Activated naive CD4-positive, alpha-beta T cell treated with anti-CD3 and anti-CD28 coated beads for 36 hours (primary cell): ENCODE measurements around the gene TPSD1. TPM values are rescaled to one million over a fixed set of nuclear protein-coding genes. Genes with fewer than 3 reads are reported as not detected.
"Not testable (repeated sequence)": the region's sequence is repeated elsewhere in the genome, so short reads cannot be mapped to it uniquely, and the experiment has no call there.

Experiments
- CTCF ChIA-PET: fragments of 350-600 bp; sonication (Branson Sonifier 250); formaldehyde crosslinking; loops from one replicate; lab custom pipeline; 2021; ENCODE audit warnings: antibody characterized with exemption; lab: Charles Lee
- DNase-seq: peaks from one replicate; pipeline ENCODE4 v3.0.0-alpha.2; 2020
- H3K27ac Mint-ChIP-seq: one replicate; pipeline ENCODE4 v1.8.0; 2021; ENCODE audit warnings: mild to moderate bottlenecking, mixed read lengths
- H3K27me3 Mint-ChIP-seq: one replicate; pipeline ENCODE4 v1.8.0; 2021; ENCODE audit warnings: low read depth, mixed read lengths
- H3K36me3 Mint-ChIP-seq: one replicate; pipeline ENCODE4 v1.8.0; 2021; ENCODE audit warnings: low read depth, mixed read lengths
- H3K4me1 Mint-ChIP-seq: one replicate; pipeline ENCODE4 v1.8.0; 2021; ENCODE audit warnings: low read depth, mixed read lengths
- H3K4me3 Mint-ChIP-seq: one replicate; pipeline ENCODE4 v1.8.0; 2021; ENCODE audit warnings: mild to moderate bottlenecking, moderate library complexity, mixed read lengths
- H3K9me3 Mint-ChIP-seq: one replicate; pipeline ENCODE4 v1.8.0; 2021; ENCODE audit warnings: mixed read lengths
- intact Hi-C: fragments of 100-400 bp; cut with micrococcal nuclease; formaldehyde crosslinking; loops from one replicate; pipeline ENCODE4 v1.15.1; 2023
- total RNA-seq, 2 experiments: library from RNA; stranded (reverse); gene quantifications; one replicate each; pipeline ENCODE4 v1.2.3, GENCODE V29; 2021

Gene TPSD1
- total RNA-seq, 2 experiments from 2014 or later, result not detected

DNA sequence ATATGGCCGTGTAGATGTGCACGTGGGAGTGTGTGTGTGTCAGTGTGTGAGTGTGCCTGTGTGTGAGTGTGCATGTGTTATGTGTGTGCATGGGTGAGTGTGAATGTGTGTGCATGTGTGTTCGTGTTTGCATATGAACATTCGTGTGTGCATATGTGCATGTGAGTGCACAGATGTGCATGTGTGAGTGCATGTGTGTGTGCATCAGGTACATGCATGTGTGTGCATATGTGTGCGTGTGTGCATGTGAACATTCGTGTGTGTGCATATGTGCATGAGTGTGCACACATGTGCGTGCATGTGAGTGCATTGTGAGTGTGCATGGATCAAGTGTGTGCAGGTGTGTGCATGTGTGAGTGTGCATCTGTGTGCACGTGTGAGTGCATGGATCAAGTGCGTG, 17.9 kb upstream of the TPSD1 start:
- CTCF ChIA-PET, result no interaction called here
- H3K4me3 Mint-ChIP-seq, result no peak overlapping the region
- H3K36me3 Mint-ChIP-seq, result no peaks in the 10 kb centered on the region
- H3K27me3 Mint-ChIP-seq, result no peaks in the 10 kb centered on the region
- no peak for DNase-seq
- no peaks in the 10 kb centered on the region for H3K9me3 Mint-ChIP-seq
- H3K4me1 Mint-ChIP-seq, result no peaks in the 10 kb centered on the region
- H3K27ac Mint-ChIP-seq, result no peak overlapping the region
- intact Hi-C loops, result no loop called here

DNA sequence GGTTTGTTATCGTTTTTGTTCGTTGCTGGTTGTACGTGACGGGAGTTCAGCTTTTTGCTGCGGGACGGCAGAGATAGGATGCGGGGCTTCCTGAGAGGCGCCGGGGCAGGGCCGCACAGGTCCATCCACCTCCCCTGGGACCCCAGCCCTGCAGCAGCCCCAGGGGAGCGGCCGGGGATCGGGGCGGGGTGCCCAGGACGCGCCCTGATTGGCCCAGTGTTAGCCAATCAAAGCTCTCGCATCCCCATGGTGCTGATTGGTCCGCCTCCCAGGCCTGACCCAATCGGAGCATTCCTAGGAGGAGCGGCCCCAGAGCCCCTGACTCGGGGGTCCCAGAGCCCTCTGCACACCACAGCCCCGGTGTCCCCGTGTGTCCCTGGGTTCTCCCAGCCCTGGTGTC, 17.0 kb upstream of the TPSD1 start:
- H3K4me1 Mint-ChIP-seq, H3K36me3 Mint-ChIP-seq, H3K9me3 Mint-ChIP-seq, H3K27me3 Mint-ChIP-seq, H3K4me3 Mint-ChIP-seq, DNase-seq, CTCF ChIA-PET, H3K27ac Mint-ChIP-seq, intact Hi-C loops: not testable (repeated sequence)

DNA sequence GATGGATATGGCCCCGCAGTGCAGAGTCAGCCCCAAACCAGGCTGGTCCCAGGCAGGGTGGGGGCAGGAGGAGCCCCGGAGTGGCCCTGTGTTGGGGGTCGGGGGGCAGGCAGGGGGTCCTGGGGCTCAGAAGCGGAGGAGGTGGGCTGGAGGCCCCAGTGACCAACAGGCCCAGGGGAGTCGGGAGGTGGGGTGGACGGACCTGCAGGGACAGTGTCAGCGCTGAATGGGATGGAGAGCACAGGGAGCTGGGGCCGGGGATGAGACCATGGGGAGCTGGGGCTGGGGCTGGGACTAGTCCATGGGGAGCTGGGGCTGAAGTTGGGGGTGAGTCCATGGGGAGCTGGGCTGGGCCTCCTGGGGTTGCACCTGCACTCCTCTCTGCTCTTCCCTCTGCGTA, 16.3 kb upstream of the TPSD1 start:
- CTCF ChIA-PET, H3K4me1 Mint-ChIP-seq, DNase-seq, H3K4me3 Mint-ChIP-seq, H3K9me3 Mint-ChIP-seq, H3K36me3 Mint-ChIP-seq, intact Hi-C loops, H3K27ac Mint-ChIP-seq, H3K27me3 Mint-ChIP-seq: not testable (repeated sequence)

DNA sequence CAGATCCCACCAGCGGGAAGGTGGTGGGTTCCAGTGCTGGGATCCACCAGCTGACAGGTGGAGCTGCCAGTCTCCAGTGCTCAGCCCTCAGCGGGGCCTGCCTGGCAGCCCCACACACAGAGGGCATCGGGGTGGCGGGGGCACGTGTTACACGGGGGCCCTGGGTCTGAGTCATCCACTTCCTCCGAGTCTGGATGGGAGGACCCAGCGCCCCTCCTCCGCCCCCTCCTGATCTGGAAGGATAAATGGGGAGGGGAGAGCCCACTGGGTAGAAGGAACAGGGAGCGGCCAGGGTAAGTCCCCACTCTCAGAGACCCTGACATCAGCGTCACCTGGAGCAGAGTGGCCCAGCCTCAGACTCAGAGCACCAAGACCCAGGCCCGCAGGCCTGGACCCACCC, 15.4 kb upstream of the TPSD1 start, which contains the start of gene TPSAB1:
TSS of gene TPSAB1 (plus strand) at position 270 of the 400 bp plus-strand sequence. CDS start 234 bp downstream, outside the sequence.
- H3K36me3 Mint-ChIP-seq, DNase-seq, H3K9me3 Mint-ChIP-seq, H3K4me1 Mint-ChIP-seq, intact Hi-C loops, H3K27ac Mint-ChIP-seq, H3K4me3 Mint-ChIP-seq, H3K27me3 Mint-ChIP-seq, CTCF ChIA-PET: not testable (repeated sequence)

DNA sequence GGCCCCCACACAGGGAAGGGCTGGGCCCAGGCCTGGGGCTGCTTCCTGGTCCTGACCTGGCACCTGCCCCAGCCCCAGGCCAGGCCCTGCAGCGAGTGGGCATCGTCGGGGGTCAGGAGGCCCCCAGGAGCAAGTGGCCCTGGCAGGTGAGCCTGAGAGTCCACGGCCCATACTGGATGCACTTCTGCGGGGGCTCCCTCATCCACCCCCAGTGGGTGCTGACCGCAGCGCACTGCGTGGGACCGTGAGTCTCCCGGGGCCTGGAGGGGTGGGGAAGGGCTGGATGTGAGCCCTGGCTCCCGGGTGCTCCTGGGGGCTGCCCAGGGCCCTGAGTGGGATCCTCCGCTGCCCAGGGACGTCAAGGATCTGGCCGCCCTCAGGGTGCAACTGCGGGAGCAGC, 14.8 kb upstream of the TPSD1 start:
- H3K27ac Mint-ChIP-seq, H3K36me3 Mint-ChIP-seq, intact Hi-C loops, H3K4me1 Mint-ChIP-seq, DNase-seq, H3K27me3 Mint-ChIP-seq, H3K9me3 Mint-ChIP-seq, H3K4me3 Mint-ChIP-seq, CTCF ChIA-PET: not testable (repeated sequence)

DNA sequence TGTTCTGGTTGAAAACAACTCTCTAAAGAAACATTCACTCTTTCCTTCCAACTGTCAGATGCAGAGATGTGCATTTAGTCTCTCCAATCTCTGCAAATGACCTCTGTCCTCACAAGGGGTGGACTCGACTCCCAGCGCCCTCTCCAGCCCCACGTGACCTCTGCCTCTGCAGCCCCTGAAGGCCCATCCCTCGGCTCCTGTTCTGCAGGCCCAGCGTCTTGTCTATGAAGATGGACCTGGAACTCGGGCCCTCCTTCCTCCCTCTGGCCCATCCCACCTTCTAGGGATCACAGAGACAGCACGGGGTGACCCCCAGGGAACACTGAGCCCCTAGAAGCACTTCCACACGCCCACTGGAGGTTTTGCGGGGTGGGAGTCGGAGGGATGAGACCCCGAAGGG, 12.5 kb upstream of the TPSD1 start:
- not testable (repeated sequence) for H3K27ac Mint-ChIP-seq

DNA sequence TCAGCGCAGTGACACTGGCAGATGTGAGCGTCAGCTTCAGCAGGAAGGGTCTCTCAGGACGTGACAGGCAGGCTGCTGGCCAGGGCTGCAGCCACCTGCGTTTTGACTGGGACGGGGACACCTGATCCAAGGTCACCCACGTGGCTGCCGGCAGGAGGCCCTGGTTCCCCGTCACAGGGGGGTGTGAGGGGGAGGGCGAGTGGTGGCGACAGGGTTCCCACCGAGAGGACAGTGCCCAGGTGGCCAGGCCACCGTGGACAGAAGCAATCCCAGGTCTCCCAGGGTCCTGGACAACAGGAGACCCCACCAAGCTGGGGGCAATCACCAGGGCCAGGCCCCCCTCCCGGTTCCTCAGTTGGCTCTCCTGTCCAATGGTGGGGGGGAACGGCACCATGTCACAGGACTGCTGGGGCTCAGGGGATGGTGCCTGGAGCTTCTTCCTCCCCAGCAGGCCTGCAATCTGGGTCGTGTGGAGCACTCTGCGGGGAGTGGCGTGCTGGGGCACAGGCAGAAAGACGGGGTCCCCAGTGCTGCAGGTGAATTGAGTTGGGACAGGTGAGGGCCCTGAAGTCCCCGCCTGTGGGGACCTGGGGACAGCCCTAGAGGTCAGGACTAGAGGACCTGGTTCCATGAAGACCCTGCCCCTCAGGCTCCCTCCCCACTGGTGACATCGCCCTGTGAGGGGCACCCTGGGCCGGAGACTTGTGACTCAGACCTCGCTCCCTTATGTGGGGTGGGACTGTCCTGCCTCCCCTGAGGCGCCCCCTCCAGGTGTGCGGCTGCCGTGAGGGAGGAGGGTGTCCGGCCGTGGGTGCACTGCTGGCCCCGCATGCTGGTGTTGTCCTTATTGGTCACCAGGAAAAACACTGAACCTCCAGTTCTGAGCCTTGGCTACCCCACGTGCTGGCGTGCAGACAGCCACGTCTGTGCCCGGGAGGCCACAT, 11.7 kb upstream of the TPSD1 start:
- H3K4me1 Mint-ChIP-seq, H3K27me3 Mint-ChIP-seq, H3K9me3 Mint-ChIP-seq, intact Hi-C loops, H3K27ac Mint-ChIP-seq, DNase-seq, H3K4me3 Mint-ChIP-seq, H3K36me3 Mint-ChIP-seq: not testable (repeated sequence)
- CTCF ChIA-PET, result interaction anchor here (0.6 kb wide), 1 partner anchor 118 kb away, joined by 3 read pairs; no protein-coding TSS in a partner anchor

More for the DNA sequence above, 12.5 kb upstream of the TPSD1 start:
- intact Hi-C loops, H3K4me3 Mint-ChIP-seq, H3K4me1 Mint-ChIP-seq, H3K9me3 Mint-ChIP-seq, H3K27me3 Mint-ChIP-seq, DNase-seq, H3K36me3 Mint-ChIP-seq: not testable (repeated sequence)
- CTCF ChIA-PET, result interaction anchor here (0.6 kb wide), 1 partner anchor 117 kb away, joined by 3 read pairs; no protein-coding TSS in a partner anchor

DNA sequence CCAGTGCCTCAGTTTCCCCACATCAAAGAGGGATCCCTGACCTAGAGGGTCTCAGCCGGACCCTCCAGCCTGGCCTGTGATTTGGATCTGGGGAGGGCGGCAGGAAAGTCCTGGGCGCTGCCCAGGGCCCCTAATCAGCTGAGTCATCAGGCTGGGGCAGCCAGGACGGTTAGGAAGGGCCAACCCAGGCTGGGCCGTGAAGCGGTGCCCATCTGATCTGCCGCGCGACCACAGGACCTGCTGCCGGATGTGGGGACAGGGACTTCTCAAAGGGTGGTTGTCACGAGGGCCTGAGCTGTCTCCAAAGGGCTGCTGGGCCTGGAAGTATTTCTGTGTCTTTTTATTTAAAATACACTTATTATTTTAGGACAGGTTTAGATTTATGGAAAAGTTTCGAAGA, 11.0 kb upstream of the TPSD1 start:
- peaks cover 3% of the 10 kb centered on the region for H3K27me3 Mint-ChIP-seq
- H3K36me3 Mint-ChIP-seq, result no peaks in the 10 kb centered on the region
- peaks cover 2% of the 10 kb centered on the region for H3K4me1 Mint-ChIP-seq
- H3K9me3 Mint-ChIP-seq, result no peaks in the 10 kb centered on the region
- intact Hi-C loops, result no loop called here
- H3K27ac Mint-ChIP-seq, result no peak overlapping the region
- no peak for DNase-seq
- CTCF ChIA-PET, result interaction anchor here (0.6 to 1.3 kb wide), 2 partner anchors 56 to 196 kb away, joined by 3 read pairs; no protein-coding TSS in a partner anchor
- H3K4me3 Mint-ChIP-seq, result no peak overlapping the region

DNA sequence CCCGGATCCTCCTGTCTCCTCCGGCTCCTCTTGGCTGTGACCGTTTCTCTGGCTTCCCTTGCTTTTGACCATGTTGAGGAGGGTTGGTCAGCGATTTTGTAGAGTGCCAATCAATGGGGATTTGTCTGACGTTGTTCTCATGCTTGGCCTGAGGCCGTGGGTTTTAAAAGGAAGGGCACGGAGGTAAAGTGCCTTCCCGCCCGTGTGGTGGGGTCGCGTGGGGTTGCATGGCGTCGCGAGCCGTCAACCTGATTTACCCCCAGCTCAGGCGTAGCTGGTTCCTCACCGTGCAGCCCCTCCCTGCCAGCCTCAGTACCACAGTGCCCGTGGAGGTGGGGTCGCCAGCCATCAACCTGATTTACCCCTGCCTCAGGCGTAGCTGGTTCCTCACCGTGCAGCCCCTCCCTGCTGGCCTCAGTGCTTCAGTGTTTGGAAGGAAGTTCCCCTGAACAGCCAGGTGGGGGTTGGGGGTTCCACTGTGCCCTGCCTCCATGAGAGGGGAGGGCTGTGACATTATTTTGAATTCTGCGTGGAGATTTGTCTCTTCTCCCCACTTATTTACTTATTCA, 10.3 kb upstream of the TPSD1 start:
- no peaks in the 10 kb centered on the region for H3K36me3 Mint-ChIP-seq
- no peaks in the 10 kb centered on the region for H3K9me3 Mint-ChIP-seq
- intact Hi-C loops, result no loop called here
- no peak overlapping the region for H3K27ac Mint-ChIP-seq
- DNase-seq, result no peak
- CTCF ChIA-PET, result interaction anchor here (0.6 to 1.3 kb wide), 2 partner anchors 55 to 195 kb away, joined by 3 read pairs; no protein-coding TSS in a partner anchor
- H3K4me1 Mint-ChIP-seq, result peaks cover 2% of the 10 kb centered on the region
- H3K27me3 Mint-ChIP-seq, result peaks cover 3% of the 10 kb centered on the region
- no peak overlapping the region for H3K4me3 Mint-ChIP-seq

DNA sequence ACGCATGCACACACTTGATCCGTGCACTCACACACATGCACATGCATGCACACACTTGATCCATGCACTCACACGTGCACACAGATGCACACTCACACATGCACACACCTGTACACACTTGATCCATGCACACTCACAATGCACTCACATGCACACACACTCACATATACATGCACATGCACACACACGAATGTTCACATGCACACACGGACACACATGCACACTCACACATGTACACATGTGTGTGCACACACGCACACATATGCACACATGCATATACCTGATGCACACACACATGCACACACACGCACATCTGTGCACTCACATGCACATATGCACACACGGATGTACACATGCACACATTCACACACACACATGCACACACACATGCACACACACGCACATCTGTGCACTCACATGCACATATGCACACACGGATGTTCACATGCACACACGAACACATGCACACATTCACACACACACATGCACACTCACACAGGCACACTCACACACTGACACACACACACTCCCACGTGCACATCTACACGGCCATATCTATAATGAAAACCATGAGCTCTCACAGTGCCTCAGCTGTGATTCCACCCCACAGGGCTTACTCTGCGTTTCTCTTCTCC, 7.8 kb upstream of the TPSD1 start:
- CTCF ChIA-PET, result interaction anchor here (0.5 kb wide), 1 partner anchor 654 kb away, joined by 3 read pairs; no protein-coding TSS in a partner anchor
- intact Hi-C loops, H3K27ac Mint-ChIP-seq, H3K4me3 Mint-ChIP-seq, H3K4me1 Mint-ChIP-seq, H3K9me3 Mint-ChIP-seq, H3K27me3 Mint-ChIP-seq, H3K36me3 Mint-ChIP-seq, DNase-seq: not testable (repeated sequence)

DNA sequence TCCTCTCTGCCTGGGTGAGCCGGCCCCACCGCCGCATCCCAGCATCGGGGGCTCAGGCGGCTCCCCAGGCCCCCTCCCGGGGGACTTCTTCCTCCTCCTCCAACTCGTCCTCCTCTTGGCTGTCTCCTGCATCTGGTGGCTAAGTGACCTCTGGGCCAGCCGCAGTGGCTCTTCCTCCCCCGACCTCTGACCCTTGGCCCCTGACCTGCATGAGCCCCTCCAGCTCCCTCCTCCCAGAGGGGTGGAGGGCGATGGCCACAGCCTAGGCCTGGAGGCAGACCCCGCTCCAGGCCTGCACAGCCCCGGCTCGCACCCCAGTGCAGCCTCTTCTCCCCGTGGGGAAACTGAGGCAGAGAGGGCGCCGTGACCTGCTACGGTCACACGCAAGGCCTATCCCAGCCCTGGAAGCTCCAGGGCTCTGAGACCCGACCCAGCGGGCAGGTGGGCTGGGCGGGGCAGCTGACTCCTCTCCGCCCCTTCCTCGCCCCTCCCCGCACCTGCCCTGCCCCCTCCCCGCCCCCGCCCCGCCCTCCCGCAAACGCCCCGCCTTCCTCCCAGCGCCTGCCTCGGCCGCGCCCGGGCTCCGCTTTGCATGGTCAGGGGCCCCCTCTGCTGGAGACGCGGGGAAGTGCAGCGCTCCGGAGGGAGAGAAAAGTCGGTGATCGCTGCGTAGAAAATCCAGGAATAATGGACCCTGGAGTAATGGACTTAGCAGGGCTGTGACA, 6.7 kb upstream of the TPSD1 start:
- DNase-seq, CTCF ChIA-PET, H3K27ac Mint-ChIP-seq, H3K4me3 Mint-ChIP-seq, intact Hi-C loops, H3K4me1 Mint-ChIP-seq, H3K9me3 Mint-ChIP-seq, H3K27me3 Mint-ChIP-seq, H3K36me3 Mint-ChIP-seq: not testable (repeated sequence)
